ENCODE results near the gene EPB41.
"Not testable (repeated sequence)": the region's sequence is repeated elsewhere in the genome, so short reads cannot be mapped to it uniquely, and the experiment has no call there.

The EPB41 gene

DNA sequence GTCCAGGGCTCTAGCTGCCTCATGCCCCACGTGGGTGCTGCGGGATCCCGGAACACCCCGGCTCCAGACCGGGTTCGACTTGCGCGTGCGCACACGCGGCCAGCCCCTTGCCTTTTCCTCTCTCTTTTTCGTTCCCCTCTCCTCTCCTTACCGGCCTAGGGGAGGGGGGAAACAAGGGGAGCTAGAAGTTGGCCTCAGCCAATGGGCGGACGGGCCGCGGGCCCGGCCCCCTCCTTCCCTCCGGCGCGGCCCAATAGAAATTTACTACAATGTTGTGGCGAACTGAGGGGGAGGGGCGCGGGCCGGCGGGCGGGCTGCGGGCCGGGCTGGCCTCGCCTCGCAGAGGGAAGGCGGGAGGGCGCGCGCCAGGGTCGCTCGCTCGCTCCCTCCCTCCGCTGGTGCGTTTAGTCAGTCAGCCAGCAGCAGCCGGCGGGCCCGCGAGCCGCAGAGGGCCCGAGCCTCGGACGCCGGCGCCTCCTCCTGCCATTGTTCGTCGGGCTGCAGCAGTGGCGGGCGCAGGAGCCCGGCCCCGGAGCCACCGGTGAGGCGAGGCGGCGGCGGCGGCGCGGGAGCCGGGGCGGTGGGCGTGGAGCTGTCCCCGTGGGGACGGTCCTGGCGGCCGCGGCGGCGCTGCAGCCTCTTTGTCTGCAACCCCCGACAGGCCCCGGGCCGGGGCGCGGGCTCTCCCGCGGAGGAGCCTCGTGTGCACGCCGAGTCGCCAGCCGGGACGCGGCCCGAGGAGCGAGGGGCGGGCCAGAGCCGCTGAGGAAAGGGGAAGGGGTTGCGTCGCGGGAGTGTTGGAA is at the start of gene EPB41:
Gene EPB41, plus strand, starts transcription at position 342 of the 803 bp plus-strand sequence. CDS start 72,869 bp downstream, outside the sequence.
- peak; percentile 83 for DNase-seq (ENCODE audit: low read depth)

DNA sequence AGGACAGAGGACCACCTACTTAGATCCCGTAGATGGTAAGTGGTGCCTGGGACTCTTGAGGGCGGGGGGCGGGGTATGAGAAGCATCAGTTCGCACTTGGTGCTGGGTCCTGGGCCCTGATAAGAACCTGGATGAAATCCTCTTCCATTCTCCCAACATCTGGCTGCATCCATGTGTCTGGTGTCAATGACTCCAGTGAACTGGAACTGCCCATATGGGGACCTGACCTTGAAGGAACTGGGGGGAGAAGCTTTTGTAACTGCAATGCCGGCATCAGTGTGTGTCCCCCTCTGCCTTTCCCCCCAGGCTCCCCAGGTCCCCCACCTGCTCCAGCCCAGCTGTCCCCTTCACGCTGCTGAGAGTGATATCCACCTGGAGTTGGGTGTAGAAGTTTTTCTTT is 49.7 kb upstream of the EPB41 start:
- DNase-seq (ENCODE audit: low read depth) = no peak

DNA sequence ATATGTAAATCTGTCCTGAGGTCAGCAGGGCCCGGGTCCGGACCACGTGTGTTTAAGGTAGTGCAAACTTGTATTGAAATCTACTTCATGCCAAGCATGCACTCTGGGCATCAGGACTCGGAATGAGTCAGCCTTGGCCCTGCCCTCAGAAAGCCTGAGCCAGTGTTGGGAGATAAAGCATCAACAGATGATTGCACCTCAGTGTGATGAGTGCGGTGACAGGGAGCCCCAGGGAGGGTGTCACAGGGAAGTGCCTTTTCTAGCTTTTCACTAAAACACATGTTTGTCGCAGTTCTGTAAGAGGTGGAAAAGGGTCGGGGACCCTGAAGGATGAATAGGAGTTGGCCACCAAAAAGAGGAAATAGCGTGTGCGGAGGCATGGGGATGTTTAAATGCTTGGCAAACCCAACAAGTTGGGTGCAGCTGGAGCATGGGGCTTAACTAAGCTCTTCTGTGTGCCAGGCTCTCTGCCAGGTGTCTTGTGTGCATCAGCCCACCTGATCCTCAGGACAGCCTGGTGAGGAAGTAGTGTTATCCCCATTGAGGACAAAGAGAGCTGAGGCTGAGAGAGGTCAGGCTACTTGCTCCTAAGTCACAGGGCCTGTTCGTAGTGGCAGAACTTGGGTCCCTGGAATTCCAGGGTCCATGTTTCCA is 48.2 kb upstream of the EPB41 start:
- no peak for DNase-seq (ENCODE audit: low read depth)

DNA sequence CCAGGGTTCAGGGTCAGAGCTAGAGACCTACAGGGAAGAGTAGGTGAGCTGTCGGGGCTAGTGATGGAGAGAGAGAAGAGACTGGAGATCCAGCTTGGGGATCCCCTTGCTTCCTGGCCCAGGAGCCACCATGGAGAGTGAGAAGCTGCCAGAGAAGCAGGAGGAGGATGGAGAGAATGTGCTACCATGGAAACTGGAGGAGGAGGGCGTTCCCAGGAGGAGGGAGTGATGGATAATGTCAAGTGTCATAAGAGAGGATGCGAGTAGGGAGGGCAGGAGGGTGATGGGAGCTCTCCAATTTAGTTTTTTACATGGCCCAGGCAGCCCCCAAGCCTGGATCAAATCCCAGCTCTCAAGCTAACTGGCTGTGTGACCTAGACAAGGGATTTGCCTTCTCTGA is 46.5 kb upstream of the EPB41 start:
- DNase-seq (ENCODE audit: low read depth) = no peak

DNA sequence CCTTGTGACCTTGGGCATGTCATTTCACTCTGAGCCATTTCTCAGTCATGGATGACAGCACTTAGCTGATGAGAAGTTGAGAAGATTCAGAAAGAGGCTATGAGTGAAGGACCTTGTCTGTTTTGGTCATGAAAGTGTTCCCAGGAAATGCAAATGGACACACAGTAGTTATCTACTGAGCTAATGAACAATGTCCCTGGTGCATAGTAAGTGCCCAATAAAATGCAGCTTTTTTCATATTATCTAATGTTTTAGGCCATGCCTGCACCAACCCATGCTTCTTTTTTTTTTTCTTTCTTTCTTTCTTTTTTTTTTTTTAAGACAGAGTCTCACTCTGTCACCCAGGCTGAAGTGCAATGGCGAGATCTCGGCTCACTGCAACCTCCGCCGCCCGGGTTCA is 44.4 kb upstream of the EPB41 start:
- DNase-seq (ENCODE audit: low read depth) = no peak

DNA sequence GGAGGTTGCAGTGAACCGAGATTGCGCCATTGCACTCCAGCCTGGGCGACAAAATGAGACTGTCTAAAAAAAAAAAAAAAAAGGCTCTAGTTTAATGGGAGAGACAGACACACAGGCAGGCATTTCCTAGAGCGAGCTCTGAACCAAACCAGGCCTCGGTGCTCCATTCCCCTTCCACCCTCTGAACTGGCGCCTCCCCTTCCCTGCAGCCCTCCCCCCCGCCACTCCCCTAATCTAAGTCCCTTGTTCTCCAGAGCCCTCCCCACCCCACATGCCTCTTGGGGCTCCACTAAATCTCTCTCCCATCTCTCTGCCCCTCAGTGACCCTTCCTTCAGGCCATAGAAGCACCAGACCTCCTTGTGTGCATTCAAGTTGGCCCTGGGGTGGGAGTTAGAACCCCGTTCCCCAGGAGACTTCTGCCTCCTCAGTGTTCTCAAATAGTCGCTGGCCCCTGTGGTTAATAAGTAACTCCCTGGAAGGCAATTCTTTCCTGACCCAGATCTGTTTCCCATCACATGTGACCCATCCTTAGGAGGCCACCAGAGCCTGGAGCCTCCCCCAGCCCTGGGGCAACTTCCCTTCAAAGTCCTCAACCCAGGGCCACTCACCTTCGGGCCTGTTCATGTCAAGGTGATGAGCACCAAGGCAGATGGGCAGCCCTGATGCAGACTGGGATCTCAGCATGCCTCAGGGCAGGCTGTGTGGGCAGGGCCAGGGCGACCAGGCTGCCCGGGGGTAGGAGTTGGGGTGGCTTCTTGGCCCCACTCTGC is 42.6 kb upstream of the EPB41 start:
- DNase-seq (ENCODE audit: low read depth) = no peak

DNA sequence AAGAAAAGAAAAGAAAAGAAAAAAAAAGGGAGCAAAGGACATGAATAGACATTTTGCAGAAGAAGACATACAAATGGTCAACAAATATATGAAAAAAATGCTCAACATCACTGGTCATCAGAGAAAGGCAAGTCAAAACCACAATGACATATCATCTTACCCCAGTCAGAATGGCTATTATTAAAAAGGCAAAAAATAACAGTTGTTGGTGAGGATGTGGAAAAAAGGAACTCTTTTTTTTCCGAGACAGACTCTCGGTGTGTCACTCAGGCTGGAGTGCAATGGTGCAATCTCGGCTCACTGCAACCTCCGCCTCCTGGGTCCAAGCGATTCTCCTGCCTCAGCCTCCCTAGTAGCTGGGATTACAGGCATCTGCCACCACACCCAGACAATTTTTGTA is 39.2 kb upstream of the EPB41 start:
- DNase-seq (ENCODE audit: low read depth) = not testable (repeated sequence)

DNA sequence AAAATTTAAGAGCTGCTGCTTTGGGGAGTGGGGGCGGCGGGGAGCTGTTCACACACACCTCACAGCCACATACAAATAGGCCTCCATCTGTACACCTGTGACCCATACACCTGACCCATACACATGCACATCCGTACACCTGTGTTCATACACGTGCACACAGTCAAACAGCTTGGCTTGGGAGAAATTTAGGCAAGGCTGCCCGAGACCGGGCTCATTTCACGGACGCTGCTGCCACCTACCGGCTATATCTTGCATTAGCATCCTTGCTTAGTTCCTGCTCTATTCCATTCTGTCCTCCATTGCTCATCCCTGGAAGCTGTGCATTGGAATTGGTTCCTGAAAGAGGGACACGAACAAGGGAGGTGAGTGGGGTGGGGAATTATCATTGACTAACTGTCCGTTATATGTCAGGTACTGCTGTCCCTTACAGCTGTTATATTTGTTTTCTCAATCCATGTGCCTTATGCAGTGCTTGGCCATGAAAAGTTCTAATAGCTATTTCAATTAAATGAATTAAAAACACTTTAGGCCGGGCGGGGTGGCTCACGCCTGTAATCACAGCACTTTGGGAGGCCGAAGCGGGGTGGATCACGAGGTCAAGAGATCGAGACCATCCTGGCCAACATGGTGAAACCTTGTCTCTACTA is 37.1 kb upstream of the EPB41 start:
- DNase-seq (ENCODE audit: low read depth) = peak; percentile 63

DNA sequence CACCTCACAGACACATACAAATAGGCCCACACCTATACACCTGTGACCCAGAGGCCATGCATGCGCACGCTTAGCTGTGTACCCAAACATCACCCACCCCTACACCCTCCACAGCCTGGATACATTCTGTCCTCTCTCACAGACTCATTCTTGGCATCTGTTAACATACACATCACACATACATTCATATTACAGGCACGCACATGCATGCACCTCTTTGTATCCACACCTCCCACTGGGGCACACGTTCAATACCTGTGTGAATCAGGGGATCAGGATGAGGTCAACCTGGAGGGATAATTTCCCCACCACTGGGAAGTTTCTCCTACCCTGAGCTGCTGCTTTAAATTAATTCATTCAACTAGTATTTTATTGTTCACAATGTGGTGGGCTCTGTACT is 35.6 kb upstream of the EPB41 start:
- DNase-seq (ENCODE audit: low read depth) = no peak

DNA sequence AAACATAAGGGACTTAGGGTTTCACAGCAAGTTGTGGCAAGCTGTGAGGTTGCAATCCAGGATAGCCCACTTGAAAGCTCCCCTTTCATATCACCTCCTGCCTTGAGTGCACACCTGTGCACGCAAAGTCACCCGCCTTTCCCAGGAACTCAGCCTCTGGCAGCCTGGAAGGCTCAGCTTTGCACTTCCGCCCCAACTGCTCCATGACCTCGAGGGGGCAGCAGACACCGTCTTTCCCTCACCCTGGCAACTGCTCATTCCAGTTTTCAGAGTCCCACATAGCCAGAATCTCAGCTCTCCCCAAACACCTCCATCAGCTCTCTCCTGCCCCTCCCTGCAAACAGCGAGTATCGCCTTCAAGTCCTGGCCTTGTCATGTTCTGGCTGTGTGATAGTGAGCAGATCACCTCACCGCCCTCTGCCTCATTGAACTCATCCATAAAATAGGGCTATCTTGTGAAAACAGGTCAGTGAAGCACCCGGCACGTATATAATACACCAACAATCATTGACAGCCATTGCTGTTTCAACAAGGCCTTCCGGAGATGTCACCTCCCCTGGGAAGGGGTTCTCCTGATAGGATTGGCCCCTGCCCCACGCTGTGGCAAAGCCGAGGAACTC is 32.2 kb upstream of the EPB41 start:
- DNase-seq (ENCODE audit: low read depth) = peak; percentile 73

DNA sequence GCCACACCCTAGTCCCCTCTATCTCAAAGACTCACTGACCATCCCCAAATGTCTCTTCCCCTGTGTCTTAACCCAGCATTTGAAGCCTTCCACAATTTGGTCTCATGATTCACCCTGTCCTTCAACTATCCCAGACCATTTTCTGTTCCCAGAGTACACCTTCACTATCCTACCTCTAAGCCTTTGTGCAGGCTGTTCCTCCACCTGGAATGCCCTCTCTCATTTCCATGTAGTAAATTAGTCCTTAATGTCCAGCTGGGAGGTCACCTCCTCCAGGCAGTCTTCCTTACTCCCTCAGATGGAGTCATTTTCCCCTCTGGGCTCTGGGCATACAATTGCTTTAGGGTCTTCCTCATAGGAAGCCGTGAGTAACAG is 31.1 kb upstream of the EPB41 start:
- no peak for DNase-seq (ENCODE audit: low read depth)

DNA sequence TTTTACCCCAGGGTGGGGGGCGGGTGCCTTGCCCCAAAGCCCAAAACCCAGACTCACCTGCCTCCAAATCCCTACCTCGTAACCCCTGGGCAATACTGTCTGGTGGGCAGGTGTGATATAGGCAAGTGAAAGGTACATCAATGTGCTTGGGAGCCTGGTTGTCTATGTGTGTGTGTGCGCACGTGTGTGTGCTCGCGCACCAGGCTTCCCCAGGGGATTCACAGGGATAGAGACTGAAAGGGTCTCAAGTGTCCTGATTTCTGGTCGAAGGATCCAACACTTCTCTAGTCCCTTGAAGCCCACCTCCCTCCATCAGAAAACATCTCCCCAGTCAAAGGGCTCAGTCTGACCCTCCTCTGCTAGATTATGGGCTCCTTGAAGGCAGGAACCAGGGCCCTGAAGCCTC is 28.9 kb upstream of the EPB41 start:
- no peak for DNase-seq (ENCODE audit: low read depth)

DNA sequence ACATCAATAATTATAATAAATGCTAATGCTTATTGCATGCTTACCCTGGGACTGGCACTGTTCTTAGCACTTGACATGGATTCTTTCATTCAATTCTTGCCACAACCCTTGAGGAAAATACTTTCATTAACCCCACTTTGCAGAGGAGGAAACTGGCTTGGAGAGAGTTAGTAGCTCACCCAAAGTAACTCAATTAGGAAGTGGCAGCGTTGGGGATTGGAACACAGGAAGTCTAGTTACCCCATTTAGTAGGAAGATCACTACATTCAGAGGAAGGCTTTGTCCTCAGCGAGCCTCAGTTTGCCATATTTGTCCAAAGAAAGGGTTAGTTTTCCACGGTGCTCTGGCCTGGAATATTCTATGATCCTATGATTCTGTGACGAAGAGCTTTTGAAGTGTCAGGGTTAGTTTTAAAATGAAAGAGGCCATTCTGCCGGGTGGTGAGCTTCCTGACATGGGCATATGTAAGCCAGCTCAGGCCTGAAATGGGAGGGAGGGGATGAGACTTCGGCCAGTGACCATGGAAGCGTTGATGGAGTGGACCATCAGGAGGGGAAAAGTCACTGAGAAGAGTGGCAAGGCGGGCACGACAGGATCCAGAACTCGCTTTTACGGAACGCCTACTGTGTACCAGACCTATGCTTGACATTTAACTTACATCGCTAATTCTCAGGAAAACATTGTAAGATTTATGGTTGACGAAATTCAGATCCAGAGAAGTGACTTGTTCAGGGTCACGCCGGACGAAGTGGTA is 28.2 kb upstream of the EPB41 start:
- no peak for DNase-seq (ENCODE audit: low read depth)

DNA sequence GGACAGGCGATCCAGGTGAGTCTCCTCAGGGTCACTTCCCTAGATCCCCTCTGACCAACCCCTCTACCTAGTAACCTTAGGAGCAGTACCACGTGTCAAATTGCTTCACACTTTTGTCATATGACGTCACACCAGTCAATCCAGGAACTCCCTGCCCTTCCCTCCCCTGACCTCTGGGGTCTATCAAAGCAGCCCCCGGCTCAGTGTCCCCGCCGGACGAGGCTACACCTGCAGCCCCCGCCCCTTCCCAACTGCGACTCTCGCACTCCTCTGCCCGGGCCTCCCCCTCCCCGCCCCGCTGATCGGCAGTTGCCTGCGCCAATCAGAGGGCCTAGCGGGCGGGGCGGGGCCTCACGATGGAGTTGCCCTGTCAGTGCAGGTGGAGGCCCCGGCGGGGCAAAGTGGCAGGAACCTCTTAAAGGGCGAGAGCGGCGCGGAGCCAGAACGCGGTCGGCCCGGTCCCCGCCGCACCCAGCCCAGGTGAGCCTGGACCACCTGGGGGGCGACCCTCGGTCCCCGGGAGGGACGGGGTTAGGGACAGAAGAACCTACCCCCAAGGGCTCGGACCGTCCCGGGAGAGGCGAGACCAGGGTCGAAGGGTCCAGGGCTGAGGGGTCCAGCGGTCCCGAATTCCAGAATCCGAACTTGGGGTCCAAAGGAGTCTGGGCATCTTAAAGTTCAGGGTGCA is 27.5 kb upstream of the EPB41 start:
- peak; percentile 56 for DNase-seq (ENCODE audit: low read depth)

DNA sequence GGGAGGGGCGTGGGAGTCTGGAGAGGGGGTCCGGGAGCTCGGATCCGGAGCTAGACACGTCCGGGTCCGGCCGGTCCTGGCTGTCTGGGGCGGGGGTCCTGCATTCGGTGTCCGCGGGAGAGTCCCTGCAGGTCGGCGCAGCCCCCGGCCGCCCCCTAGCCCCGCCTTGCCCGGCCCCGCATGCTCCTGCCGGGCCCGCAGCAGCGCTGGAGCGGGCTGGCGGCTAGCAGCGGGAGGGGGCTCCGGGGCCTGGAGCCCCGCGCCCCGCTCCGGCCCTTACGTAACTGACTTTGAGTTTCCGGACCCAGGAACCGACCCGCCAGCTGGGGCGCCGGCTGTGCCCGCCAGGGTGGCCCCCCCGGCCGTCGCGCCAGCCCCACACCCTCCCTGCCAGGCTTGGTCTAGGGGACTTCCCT is 26.9 kb upstream of the EPB41 start:
- DNase-seq (ENCODE audit: low read depth) = no peak

DNA sequence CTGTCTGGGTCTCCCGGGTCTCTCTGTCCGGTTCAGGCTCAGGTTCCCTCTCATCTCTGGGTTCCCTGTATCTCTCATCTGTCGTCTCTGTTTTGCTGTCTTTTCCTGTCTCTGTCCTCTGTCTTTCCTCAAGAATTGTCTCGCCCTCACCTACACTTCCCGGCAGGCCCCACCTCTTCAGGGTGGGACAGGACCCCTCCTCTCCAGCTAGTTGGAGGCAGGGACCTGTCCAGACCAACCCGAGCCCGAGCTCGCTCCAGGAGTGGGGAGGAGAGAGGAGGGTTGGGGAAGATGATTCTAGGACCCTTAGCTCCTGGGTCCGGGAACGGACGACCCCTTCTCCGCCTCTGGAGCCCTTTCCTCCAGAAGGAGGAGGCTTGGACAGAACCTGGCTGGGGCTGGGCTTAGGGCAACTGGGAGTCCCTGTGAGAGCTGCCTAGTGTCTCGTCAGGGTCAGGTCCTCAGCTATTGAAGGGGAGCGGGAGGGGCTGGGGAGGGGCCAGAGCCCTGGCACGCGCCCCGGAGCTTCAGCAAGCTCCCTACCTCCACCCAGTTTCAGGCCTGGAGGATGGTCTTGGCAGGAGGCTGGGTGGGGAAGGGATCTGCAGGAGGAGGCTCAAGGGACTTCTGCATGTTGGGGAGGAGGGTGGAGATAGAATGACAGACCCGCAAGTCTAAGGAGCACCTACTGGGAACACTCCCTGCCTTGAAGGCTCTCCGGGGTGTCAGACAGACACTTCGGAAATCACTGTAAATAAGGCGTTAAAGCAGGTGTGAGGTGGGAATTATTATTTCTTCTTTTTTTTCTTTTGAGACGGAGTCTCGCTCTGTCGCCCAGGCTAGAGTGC is 26.3 kb upstream of the EPB41 start:
- DNase-seq (ENCODE audit: low read depth) = no peak

DNA sequence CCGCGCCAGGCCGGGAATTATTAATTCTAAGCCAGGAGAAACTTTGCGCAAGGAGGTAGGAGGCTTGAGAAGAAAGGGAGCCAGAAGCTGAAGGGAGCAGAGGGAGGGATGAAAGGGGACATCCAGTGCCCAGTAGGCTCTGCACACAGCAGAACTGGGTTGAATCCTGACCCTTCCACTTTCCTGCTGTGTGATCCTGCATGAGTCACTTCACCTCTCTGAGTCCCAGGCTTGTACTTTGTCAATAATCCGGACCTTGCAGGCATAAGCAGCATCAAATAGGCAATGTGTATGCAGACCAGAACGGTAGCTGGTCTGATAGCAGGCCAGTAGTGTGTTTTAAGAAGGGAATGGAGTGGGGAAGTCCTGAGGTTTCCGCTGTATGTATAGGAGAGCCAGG is 25.5 kb upstream of the EPB41 start:
- no peak for DNase-seq (ENCODE audit: low read depth)

DNA sequence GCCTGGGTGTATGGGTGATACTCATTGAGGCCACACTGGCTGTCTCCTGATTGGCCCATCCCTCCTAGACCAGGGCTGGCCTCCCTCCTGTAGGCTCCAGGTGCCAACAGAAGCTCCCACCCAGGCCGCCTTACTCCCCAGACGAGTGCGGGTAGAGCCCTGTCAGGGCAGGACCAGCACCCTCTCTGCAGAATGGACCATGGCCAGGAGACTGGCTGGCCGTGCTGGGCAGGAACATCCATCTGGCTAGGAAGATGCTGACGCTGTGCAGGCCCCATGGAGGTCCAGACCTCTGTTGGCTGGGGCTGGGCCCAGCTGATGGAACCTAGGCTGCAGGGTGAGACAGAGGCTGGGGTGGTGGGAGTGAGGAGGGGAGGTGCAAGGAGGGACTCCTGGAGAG is 25.0 kb upstream of the EPB41 start:
- DNase-seq (ENCODE audit: low read depth) = no peak

DNA sequence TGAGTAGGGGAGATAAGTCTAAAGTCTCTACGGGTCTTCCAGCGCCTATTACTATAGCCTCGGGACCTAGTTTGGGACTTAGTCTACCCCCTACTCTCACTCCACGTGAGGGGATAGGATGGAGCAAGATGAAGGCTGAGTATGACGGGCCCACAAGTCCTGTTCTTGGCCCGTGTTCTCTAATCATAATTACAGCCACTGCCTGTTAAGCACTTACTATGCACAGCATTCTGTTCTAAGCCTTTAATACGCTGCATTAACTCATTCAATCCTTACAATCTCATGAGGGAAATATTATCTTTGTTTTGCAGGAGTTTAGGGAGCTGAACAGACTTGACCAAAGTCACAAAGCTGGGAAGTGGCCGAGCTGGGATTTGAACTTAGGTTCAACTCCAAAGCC is 23.9 kb upstream of the EPB41 start:
- DNase-seq (ENCODE audit: low read depth) = no peak

DNA sequence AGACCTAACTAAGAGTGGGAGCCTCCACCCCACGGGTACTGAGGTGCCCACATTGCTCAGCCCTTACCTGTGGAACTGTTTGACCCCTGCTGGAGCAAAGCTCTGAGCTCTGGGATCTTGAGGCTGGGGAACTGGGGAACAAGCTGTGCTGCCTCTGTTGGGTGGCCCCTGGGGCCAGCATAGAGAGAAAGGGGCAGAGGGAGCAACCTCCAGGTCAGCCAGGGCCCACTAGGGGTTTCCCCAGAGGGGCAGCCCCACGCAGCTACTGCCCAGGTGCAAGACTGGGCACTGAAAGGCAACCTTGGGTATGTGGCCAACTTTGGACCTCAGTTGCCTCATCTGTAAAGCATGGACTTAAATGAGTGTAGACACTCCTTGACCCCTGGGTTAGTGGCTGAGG is 23.5 kb upstream of the EPB41 start:
- no peak for DNase-seq (ENCODE audit: low read depth)

Measured in HS-27A (cell line).